HepG2 (cell line): ENCODE measurements around the gene LILRB3. TPM values are rescaled to one million over a fixed set of nuclear protein-coding genes. Genes with fewer than 3 reads are reported as not detected.

ENCODE experiments used
- AGO2 ChIP-seq: fragments of 200-400 bp; formaldehyde crosslinking; optimal IDR thresholded peaks from 2 replicates; pipeline ENCODE3; 2017; ENCODE audit warnings: mild to moderate bottlenecking, low read depth, low read length, moderate library complexity
- ATF1 ChIP-seq: IDR thresholded peaks from 2 replicates; pipeline ENCODE4 v1.6.1; 2016; ENCODE audit warnings: mild to moderate bottlenecking, control low read depth
- CSRNP2 ChIP-seq: sonication (generic); formaldehyde crosslinking; conservative IDR thresholded peaks from 2 replicates; pipeline ENCODE4 v1.8.0; 2022; ENCODE audit warnings: low read depth, missing genetic modification reagents
- ETS1 ChIP-seq: sonication (generic); formaldehyde crosslinking; IDR thresholded peaks from 2 replicates; pipeline ENCODE4 v1.4.0; 2020; ENCODE audit warnings: missing genetic modification reagents
- FOSL2 ChIP-seq: sonication (generic); formaldehyde crosslinking; IDR thresholded peaks from 2 replicates; pipeline ENCODE4 v1.4.0; 2020; ENCODE audit warnings: missing genetic modification reagents
- MAFF ChIP-seq: IDR thresholded peaks from 2 replicates; pipeline ENCODE4 v1.6.1; 2011; ENCODE audit warnings: low read depth, low read length, improper control_type of control experiment
- MIER3 ChIP-seq: IDR thresholded peaks from 2 replicates; pipeline ENCODE4 v1.6.1; 2016; ENCODE audit warnings: missing compliant biosample characterization, borderline replicate concordance
- NR2F1 ChIP-seq, 2 experiments: fragments of 450-650 bp in 1 of 2; formaldehyde crosslinking in 1 of 2; IDR thresholded peaks; 2 replicates each; pipeline versions ENCODE4 v1.5.0 to v1.6.1; 2016 to 2020; ENCODE audit warnings: mild to moderate bottlenecking in 1 of 2, missing compliant biosample characterization in 1 of 2, missing genetic modification reagents in 1 of 2, moderate library complexity in 1 of 2
- POLR2AphosphoS2 ChIP-seq: IDR thresholded peaks from 2 replicates; pipeline ENCODE4 v1.6.1; 2011; ENCODE audit warnings: low read depth, low read length, improper control_type of control experiment
- POLR2AphosphoS5 ChIP-seq: IDR thresholded peaks from 2 replicates; pipeline ENCODE4 v1.6.1; 2012; ENCODE audit warnings: low read depth, low read length
- RARG ChIP-seq: sonication (generic); formaldehyde crosslinking; IDR thresholded peaks from 2 replicates; pipeline ENCODE4 v1.4.0; 2020; ENCODE audit warnings: low read depth, mild to moderate bottlenecking, missing genetic modification reagents
- SOX13 ChIP-seq, 3 experiments: fragments of 450-650 bp in 1 of 3; sonication (generic) in 1 of 3; formaldehyde crosslinking in 1 of 3; IDR thresholded peaks in 2 of 3; conservative IDR thresholded peaks in 1 of 3; 2 replicates each; pipeline versions ENCODE4 v1.5.0 to v1.6.1; 2016 to 2020; ENCODE audit warnings: antibody characterized with exemption in 1 of 3, mild to moderate bottlenecking in 1 of 3, missing compliant biosample characterization in 1 of 3, missing genetic modification reagents in 1 of 3, moderate library complexity in 1 of 3
- SSRP1 ChIP-seq: IDR thresholded peaks from 2 replicates; pipeline ENCODE4 v1.6.1; 2016; ENCODE audit warnings: control low read depth
- TAF1 ChIP-seq: sonication (generic); formaldehyde crosslinking; IDR thresholded peaks from 2 replicates; pipeline ENCODE4 v1.4.0; 2020; ENCODE audit warnings: missing genetic modification reagents
- THAP11 ChIP-seq: IDR thresholded peaks from 2 replicates; pipeline ENCODE4 v1.6.1; 2016; ENCODE audit warnings: missing biosample characterization, missing genetic modification reagents
- ZFP41 ChIP-seq: sonication (generic); formaldehyde crosslinking; IDR thresholded peaks from 2 replicates; pipeline ENCODE4 v1.4.0; 2020; ENCODE audit warnings: mild to moderate bottlenecking, missing genetic modification reagents, borderline replicate concordance
- ZNF432 ChIP-seq: sonication (generic); formaldehyde crosslinking; IDR thresholded peaks from 2 replicates; pipeline ENCODE4 v1.5.0; 2020; ENCODE audit warnings: missing genetic modification reagents, mild to moderate bottlenecking, borderline replicate concordance
- ZNF496 ChIP-seq: sonication (generic); formaldehyde crosslinking; IDR thresholded peaks from 2 replicates; pipeline ENCODE4 v1.8.1; 2023; ENCODE audit warnings: mild to moderate bottlenecking, moderate library complexity, missing genetic modification reagents; ENCODE audit not compliant: insufficient replicate concordance
- ZSCAN30 ChIP-seq: sonication (generic); formaldehyde crosslinking; IDR thresholded peaks from 2 replicates; pipeline ENCODE4 v1.5.0; 2020; ENCODE audit warnings: mild to moderate bottlenecking, missing genetic modification reagents
- ZSCAN9 ChIP-seq: IDR thresholded peaks from 2 replicates; pipeline ENCODE4 v1.6.1; 2016; ENCODE audit warnings: borderline replicate concordance
- polyA plus RNA-seq, 8 experiments: library from polyadenylated mRNA; depleted of rRNA in 3 of 8; stranded (reverse) in 7 of 8; unstranded in 1 of 8; fragments of >200 nt; fragmentation: Illumina TruSeq in 4 of 8; extraction: Trizol in 4 of 8; gene quantifications; 2 replicates each; pipeline versions ENCODE4 v1.2.1 to v1.2.3, GENCODE V29; 2011 to 2016; ENCODE audit warnings: low read depth in 4 of 8, missing spikeins in 1 of 8, mixed read lengths in 1 of 8; ENCODE audit not compliant: insufficient read depth in 1 of 8
- total RNA-seq, 5 experiments: library from RNA; depleted of rRNA; stranded (reverse); fragments of >200 nt; fragmentation: Illumina TruSeq; extraction: Trizol; gene quantifications; 2 replicates each; pipeline ENCODE4 v1.2.3, GENCODE V29; 2016; ENCODE audit warnings: low read depth in 1 of 5
- TF ChIP-seq, protein P1 (sequence below): sonication (generic); formaldehyde crosslinking; IDR thresholded peaks from 2 replicates; pipeline ENCODE4 v1.4.0; 2020; ENCODE audit warnings: missing genetic modification reagents

LILRB3 gene
- total and polyA plus RNA-seq, 2 of the 13 experiments (the other 11 are each of a cell fraction or from before 2014, with no cell fraction given), result 0.22 TPM; not detected in 1

DNA sequence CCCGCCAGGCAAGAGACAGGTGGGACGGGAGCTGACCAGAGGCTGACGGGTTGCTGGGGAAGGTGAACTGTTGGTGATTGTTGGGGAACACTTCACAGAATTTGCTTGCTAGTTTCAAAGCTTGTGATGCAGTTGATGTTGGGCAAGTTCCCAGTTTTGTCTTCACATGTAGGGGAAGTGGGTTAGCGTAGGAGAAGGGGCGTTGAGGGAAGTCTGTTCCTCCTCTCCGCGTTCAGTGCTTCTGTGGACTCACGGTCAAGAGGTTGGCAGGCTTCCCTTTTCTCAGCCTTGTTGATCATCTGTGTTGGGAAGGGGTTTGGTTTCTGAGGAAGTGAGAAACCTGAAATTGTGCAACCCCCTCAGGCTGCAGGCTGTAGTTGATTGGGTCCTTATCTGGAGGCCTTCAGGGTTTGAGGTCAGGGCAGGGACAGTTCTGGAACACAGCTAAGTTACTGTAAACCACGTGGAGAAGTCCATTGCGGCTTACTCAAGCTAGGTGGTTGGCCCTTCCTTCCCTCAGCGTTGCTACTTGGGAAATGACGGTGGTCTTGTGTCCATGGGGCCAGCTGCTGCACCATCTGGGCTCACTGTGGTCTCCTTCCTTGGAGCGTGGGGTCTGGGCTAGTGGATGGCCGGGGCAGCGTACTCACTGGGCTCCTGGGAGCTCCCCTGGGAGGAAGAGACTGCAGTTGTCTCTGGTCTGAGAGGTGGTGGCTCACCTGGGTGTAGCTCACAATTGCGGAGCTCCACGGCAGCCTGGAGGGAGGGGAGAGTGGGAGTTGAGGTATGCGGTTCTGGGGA is 14.6 kb downstream of the LILRB3 start (continued):
- TF ChIP-seq, protein P1, sequence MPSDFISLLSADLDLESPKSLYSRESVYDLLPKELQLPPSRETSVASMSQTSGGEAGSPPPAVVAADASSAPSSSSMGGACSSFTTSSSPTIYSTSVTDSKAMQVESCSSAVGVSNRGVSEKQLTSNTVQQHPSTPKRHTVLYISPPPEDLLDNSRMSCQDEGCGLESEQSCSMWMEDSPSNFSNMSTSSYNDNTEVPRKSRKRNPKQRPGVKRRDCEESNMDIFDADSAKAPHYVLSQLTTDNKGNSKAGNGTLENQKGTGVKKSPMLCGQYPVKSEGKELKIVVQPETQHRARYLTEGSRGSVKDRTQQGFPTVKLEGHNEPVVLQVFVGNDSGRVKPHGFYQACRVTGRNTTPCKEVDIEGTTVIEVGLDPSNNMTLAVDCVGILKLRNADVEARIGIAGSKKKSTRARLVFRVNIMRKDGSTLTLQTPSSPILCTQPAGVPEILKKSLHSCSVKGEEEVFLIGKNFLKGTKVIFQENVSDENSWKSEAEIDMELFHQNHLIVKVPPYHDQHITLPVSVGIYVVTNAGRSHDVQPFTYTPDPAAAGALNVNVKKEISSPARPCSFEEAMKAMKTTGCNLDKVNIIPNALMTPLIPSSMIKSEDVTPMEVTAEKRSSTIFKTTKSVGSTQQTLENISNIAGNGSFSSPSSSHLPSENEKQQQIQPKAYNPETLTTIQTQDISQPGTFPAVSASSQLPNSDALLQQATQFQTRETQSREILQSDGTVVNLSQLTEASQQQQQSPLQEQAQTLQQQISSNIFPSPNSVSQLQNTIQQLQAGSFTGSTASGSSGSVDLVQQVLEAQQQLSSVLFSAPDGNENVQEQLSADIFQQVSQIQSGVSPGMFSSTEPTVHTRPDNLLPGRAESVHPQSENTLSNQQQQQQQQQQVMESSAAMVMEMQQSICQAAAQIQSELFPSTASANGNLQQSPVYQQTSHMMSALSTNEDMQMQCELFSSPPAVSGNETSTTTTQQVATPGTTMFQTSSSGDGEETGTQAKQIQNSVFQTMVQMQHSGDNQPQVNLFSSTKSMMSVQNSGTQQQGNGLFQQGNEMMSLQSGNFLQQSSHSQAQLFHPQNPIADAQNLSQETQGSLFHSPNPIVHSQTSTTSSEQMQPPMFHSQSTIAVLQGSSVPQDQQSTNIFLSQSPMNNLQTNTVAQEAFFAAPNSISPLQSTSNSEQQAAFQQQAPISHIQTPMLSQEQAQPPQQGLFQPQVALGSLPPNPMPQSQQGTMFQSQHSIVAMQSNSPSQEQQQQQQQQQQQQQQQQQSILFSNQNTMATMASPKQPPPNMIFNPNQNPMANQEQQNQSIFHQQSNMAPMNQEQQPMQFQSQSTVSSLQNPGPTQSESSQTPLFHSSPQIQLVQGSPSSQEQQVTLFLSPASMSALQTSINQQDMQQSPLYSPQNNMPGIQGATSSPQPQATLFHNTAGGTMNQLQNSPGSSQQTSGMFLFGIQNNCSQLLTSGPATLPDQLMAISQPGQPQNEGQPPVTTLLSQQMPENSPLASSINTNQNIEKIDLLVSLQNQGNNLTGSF (CRISPR knock-in tag), result no peak
- TF ChIP-seq TAF1 (CRISPR knock-in tag), result no peak
- TF ChIP-seq ZSCAN9 (CRISPR knock-in tag), result no peak
- no peak for TF ChIP-seq MIER3
- TF ChIP-seq POLR2AphosphoS2, result peak; percentile 75
- TF ChIP-seq ATF1 (CRISPR knock-in tag), result no peak
- TF ChIP-seq POLR2AphosphoS5, result peak; percentile 43
- 0 out of 4 replicates have a peak, but pooled peaks of 1 of the 2 experiments have one; percentile 14 for TF ChIP-seq NR2F1 (CRISPR knock-in tag; IDR thresholded peaks at IDR 0.05)
- TF ChIP-seq ETS1, result no peak
- TF ChIP-seq FOSL2, result peak; percentile 4; the same call in 1 of the 2 replicates
- TF ChIP-seq AGO2, result peak; percentile 34
- TF ChIP-seq MAFF, result no peak
- 0 out of 2 replicates have a peak, but pooled peaks have one; percentile 20 for TF ChIP-seq THAP11 (CRISPR knock-in tag)
- no peak for TF ChIP-seq SOX13 (IDR thresholded peaks at IDR 0.05)
- TF ChIP-seq SOX13 (CRISPR knock-in tag; conservative IDR thresholded peaks at IDR 0.05 in 1 of 2, IDR thresholded peaks at IDR 0.05 in 1 of 2), result 0 out of 4 replicates have a peak, but pooled peaks have one; percentile 13 to 58
- TF ChIP-seq ZNF432 (CRISPR knock-in tag), result no peak
- TF ChIP-seq SSRP1 (CRISPR knock-in tag), result peak; percentile 44; the same call in 1 of the 2 replicates
- TF ChIP-seq ZFP41, result no peak
- TF ChIP-seq RARG (CRISPR knock-in tag), result no peak
- TF ChIP-seq ZNF496 (CRISPR knock-in tag), result no peak
- no peak for TF ChIP-seq ZSCAN30 (CRISPR knock-in tag)
- TF ChIP-seq CSRNP2 (CRISPR knock-in tag), result no peak
